HEK293T (cell line): ENCODE data around the gene FADS1.

Experiments used
- ARNT ChIP-seq: fragments of 450-650 bp; IDR thresholded peaks from 2 replicates; pipeline ENCODE4 v1.6.1; 2017; ENCODE audit warnings: mild to moderate bottlenecking
- BHLHE40 ChIP-seq: fragments of 450-650 bp; IDR thresholded peaks from 2 replicates; pipeline ENCODE4 v1.6.1; 2016; ENCODE audit warnings: mild to moderate bottlenecking, moderate library complexity, borderline replicate concordance
- CTBP1 ChIP-seq: fragments of 450-650 bp; IDR thresholded peaks from 2 replicates; pipeline ENCODE4 v1.6.1; 2016; ENCODE audit warnings: borderline replicate concordance
- ELF4 ChIP-seq: fragments of 450-650 bp; IDR thresholded peaks from 2 replicates; pipeline ENCODE4 v1.6.1; 2017; ENCODE audit warnings: antibody characterized with exemption
- FOXM1 ChIP-seq: fragments of 450-650 bp; IDR thresholded peaks from 2 replicates; pipeline ENCODE4 v1.6.1; 2017; ENCODE audit warnings: mild to moderate bottlenecking, borderline replicate concordance
- NFRKB ChIP-seq: fragments of 450-650 bp; IDR thresholded peaks from 2 replicates; pipeline ENCODE4 v1.6.1; 2016; ENCODE audit warnings: mild to moderate bottlenecking, moderate library complexity
- SP1 ChIP-seq: fragments of 450-650 bp; IDR thresholded peaks from 2 replicates; pipeline ENCODE4 v1.6.1; 2017
- ZNF384 ChIP-seq: fragments of 450-650 bp; IDR thresholded peaks from 2 replicates; pipeline ENCODE4 v1.6.1; 2016

DNA sequence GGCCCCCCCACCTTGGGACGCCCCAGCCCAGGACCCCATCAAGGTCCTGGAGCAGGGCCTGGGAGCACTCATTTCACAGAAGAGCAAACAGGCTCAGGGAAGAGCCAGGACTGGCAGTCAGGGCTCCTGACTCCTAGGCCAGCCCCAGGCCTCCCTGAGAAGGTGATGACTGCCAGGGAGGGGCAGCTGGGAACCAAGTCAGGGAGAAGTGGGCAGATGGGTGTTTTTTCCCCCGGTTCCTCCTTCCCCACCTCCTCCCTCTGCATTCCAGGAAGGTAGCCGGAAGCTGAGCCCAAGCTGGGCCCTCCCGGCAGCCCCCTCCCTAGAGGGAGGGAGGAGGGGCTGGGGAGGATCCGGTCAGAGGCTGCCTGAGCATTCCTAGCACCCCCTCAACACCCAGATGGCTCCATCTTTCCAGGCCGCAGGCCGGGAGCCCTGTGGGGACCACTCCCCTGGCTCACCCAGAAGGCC, 44.8 kb downstream of the FADS1 start:
- TF ChIP-seq ELF4 (no peak), ZNF384 (no peak), FOXM1 (no peak), SP1 (no peak), BHLHE40 (no peak), NFRKB (no peak), ARNT (no peak), CTBP1 (no peak)
